ENCODE results near the gene WDR20.

GRCh38 chr14:102231476-102232347 is 92.0 kb downstream of the WDR20 start:
- TF ChIP-seq, protein P1, sequence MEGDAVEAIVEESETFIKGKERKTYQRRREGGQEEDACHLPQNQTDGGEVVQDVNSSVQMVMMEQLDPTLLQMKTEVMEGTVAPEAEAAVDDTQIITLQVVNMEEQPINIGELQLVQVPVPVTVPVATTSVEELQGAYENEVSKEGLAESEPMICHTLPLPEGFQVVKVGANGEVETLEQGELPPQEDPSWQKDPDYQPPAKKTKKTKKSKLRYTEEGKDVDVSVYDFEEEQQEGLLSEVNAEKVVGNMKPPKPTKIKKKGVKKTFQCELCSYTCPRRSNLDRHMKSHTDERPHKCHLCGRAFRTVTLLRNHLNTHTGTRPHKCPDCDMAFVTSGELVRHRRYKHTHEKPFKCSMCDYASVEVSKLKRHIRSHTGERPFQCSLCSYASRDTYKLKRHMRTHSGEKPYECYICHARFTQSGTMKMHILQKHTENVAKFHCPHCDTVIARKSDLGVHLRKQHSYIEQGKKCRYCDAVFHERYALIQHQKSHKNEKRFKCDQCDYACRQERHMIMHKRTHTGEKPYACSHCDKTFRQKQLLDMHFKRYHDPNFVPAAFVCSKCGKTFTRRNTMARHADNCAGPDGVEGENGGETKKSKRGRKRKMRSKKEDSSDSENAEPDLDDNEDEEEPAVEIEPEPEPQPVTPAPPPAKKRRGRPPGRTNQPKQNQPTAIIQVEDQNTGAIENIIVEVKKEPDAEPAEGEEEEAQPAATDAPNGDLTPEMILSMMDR (IDR thresholded peaks at IDR 0.05) = no peak
- TF ChIP-seq FOXP1 (CRISPR knock-in tag; IDR thresholded peaks at IDR 0.05; ENCODE audit: borderline replicate concordance) (no peak), SOX15 (CRISPR knock-in tag; IDR thresholded peaks at IDR 0.05) (no peak), ATF2 (CRISPR knock-in tag; IDR thresholded peaks at IDR 0.05; ENCODE audit: borderline replicate concordance, low read depth) (no peak), SP1 (CRISPR knock-in tag; conservative IDR thresholded peaks at IDR 0.05) (no peak), CBFB (CRISPR knock-in tag; IDR thresholded peaks at IDR 0.05; ENCODE audit: low read depth) (no peak), IRF2 (CRISPR knock-in tag; IDR thresholded peaks at IDR 0.05; ENCODE audit: borderline replicate concordance, low read depth) (no peak), PRDM15 (CRISPR knock-in tag; IDR thresholded peaks at IDR 0.05) (no peak), NR2C2 (CRISPR knock-in tag; IDR thresholded peaks at IDR 0.05) (no peak), STAT6 (CRISPR knock-in tag; conservative IDR thresholded peaks at IDR 0.05; ENCODE audit: low read depth) (no peak), JUN (CRISPR knock-in tag; IDR thresholded peaks at IDR 0.05) (no peak), ESRRA (CRISPR knock-in tag; IDR thresholded peaks at IDR 0.05; ENCODE audit: borderline replicate concordance) (no peak)
- TF ChIP-seq, protein P2, sequence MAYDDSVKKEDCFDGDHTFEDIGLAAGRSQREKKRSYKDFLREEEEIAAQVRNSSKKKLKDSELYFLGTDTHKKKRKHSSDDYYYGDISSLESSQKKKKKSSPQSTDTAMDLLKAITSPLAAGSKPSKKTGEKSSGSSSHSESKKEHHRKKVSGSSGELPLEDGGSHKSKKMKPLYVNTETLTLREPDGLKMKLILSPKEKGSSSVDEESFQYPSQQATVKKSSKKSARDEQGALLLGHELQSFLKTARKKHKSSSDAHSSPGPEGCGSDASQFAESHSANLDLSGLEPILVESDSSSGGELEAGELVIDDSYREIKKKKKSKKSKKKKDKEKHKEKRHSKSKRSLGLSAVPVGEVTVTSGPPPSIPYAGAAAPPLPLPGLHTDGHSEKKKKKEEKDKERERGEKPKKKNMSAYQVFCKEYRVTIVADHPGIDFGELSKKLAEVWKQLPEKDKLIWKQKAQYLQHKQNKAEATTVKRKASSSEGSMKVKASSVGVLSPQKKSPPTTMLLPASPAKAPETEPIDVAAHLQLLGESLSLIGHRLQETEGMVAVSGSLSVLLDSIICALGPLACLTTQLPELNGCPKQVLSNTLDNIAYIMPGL (CRISPR knock-in tag; IDR thresholded peaks at IDR 0.05) = no peak
- TF ChIP-seq, protein P3, sequence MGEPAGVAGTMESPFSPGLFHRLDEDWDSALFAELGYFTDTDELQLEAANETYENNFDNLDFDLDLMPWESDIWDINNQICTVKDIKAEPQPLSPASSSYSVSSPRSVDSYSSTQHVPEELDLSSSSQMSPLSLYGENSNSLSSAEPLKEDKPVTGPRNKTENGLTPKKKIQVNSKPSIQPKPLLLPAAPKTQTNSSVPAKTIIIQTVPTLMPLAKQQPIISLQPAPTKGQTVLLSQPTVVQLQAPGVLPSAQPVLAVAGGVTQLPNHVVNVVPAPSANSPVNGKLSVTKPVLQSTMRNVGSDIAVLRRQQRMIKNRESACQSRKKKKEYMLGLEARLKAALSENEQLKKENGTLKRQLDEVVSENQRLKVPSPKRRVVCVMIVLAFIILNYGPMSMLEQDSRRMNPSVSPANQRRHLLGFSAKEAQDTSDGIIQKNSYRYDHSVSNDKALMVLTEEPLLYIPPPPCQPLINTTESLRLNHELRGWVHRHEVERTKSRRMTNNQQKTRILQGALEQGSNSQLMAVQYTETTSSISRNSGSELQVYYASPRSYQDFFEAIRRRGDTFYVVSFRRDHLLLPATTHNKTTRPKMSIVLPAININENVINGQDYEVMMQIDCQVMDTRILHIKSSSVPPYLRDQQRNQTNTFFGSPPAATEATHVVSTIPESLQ (CRISPR knock-in tag; IDR thresholded peaks at IDR 0.05) = no peak

All from WTC11 (cell line).